ENCODE data around the gene MEIS2. TPM values are rescaled to one million over a fixed set of nuclear protein-coding genes. Genes with fewer than 3 reads are reported as not detected.

The MEIS2 gene
- total and polyA plus RNA-seq, 2 donors (not counting 3 experiments of a cell fraction or from before 2014, with no cell fraction given), result 22.5 to 26.2 TPM

DNA sequence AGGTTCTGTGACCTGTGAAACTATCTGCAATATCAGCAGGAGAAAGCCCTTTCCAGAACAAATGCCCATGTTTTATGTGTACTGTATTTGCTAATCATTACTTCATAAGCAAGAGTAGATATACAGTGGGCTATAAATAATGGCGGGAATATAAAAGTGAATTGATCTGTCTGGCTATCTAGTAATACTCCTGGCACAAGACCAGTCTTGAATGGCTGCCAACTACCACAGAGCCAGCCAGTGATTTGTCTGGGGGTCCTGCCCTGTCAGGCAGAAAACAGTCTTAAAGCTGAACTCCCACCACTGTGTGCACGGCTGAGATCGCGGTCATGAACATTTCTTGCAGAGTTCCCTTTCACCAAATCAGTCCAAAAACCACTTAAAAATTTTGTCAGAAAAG is 176.3 kb downstream of the MEIS2 start:
- Histone ChIP-seq H3K27me3 (ENCODE audit: control insufficient read depth in 2 of 2, insufficient read depth in 2 of 2, low read length in 2 of 2) (no peaks in the 10 kb centered on the region), H3K9ac (replicated peaks; ENCODE audit: extremely low read depth, insufficient read depth, low read length) (no peak overlapping the region), H3K4me3 (replicated peaks in 1 of 3; ENCODE audit: insufficient read depth in 1 of 3, low read depth in 1 of 3, low read length in 3 of 3) (no peak overlapping the region), H3K9me3 (replicated peaks; ENCODE audit: control insufficient read depth, insufficient read depth, low read length) (no peaks in the 10 kb centered on the region), H2AFZ (ENCODE audit: low read depth, low read length) (no peak overlapping the region), H3K9me1 (replicated peaks; ENCODE audit: control insufficient read depth, extremely low read depth, insufficient read depth, low read length) (no peaks in the 10 kb centered on the region), H3K79me2 (ENCODE audit: control insufficient read depth, insufficient read depth, low read length) (no peaks in the 10 kb centered on the region), H3K4me2 (ENCODE audit: insufficient read depth, low read length) (no peak overlapping the region), H3K4me1 (ENCODE audit: control insufficient read depth, extremely low read depth, insufficient read depth, low read length) (no peaks in the 10 kb centered on the region), H3K27ac (ENCODE audit: insufficient read depth, low read depth, low read length) (no peak overlapping the region), H4K20me1 (replicated peaks; ENCODE audit: control insufficient read depth, extremely low read depth, insufficient read depth, low read length) (no peaks in the 10 kb centered on the region), H3K36me3 (ENCODE audit: control insufficient read depth in 2 of 2, extremely low read depth in 1 of 2, insufficient read depth in 2 of 2, low read length in 2 of 2) (no peaks in the 10 kb centered on the region)
- POLR2A ChIA-PET, result no interaction called here
- no TSS peak for BruUV-seq (replicated peaks)
- DNase-seq (ENCODE audit: low read depth, low spot score) (peak; percentile 15), FAIRE-seq (no peak)
- TF ChIP-seq MYC (IDR thresholded peaks at IDR 0.05; ENCODE audit: low read depth, low read length) (no peak), JUN (IDR thresholded peaks at IDR 0.05; ENCODE audit: borderline replicate concordance, insufficient read depth, insufficient read length, low read depth) (no peak), POLR2A (IDR thresholded peaks at IDR 0.05; ENCODE audit: low read depth, low read length) (no peak)
- TF ChIP-seq, protein P1, sequence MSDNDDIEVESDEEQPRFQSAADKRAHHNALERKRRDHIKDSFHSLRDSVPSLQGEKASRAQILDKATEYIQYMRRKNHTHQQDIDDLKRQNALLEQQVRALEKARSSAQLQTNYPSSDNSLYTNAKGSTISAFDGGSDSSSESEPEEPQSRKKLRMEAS (IDR thresholded peaks at IDR 0.05; ENCODE audit: insufficient read depth, insufficient read length), result no peak
- TF ChIP-seq, protein P2, sequence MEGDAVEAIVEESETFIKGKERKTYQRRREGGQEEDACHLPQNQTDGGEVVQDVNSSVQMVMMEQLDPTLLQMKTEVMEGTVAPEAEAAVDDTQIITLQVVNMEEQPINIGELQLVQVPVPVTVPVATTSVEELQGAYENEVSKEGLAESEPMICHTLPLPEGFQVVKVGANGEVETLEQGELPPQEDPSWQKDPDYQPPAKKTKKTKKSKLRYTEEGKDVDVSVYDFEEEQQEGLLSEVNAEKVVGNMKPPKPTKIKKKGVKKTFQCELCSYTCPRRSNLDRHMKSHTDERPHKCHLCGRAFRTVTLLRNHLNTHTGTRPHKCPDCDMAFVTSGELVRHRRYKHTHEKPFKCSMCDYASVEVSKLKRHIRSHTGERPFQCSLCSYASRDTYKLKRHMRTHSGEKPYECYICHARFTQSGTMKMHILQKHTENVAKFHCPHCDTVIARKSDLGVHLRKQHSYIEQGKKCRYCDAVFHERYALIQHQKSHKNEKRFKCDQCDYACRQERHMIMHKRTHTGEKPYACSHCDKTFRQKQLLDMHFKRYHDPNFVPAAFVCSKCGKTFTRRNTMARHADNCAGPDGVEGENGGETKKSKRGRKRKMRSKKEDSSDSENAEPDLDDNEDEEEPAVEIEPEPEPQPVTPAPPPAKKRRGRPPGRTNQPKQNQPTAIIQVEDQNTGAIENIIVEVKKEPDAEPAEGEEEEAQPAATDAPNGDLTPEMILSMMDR (IDR thresholded peaks at IDR 0.05; ENCODE audit: extremely low read depth in 1 of 2, insufficient read depth in 1 of 2, low read depth in 1 of 2, low read length in 2 of 2), result no peak
- CTCF ChIA-PET, result no interaction called here
- dilution Hi-C loops (cut with MboI; ENCODE audit: extremely low pct_ligation_motif_present, low sequenced_read_pairs), result no loop called here
- intact Hi-C loops (cut with micrococcal nuclease), result no loop called here

DNA sequence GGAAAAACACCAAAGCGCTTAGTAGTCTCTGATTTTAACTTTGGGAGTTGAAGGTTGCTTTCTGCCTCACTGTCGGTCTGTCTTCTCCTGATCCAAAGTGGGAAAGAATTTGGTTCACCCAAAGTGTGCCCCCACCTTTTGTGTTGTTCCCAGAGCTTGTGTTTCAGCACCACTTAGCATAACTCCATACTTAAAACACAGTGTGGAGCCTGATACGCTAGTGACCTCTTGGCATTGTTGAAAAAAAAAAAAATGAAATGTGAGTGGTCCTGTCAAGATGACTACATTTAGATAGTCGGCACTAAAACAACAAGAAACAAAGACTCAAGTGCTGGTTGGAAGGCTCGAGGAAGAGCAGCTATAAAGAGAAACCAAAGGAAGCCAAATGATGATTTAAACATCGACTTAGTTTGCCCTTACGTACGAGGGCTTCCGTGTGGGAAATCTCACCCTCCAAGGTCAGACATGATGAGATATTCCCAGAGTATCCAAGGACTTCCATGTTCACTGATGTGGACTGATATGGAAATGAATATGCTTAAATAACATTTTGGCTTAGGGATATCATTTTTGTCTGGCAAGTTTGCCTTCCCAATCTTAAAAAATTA is 178.8 kb downstream of the MEIS2 start:
- Histone ChIP-seq H3K9me1 (replicated peaks; ENCODE audit: control insufficient read depth, extremely low read depth, insufficient read depth, low read length) (no peaks in the 10 kb centered on the region), H3K9ac (replicated peaks; ENCODE audit: extremely low read depth, insufficient read depth, low read length) (no peak overlapping the region), H3K9me3 (replicated peaks; ENCODE audit: control insufficient read depth, insufficient read depth, low read length) (no peaks in the 10 kb centered on the region), H3K27me3 (ENCODE audit: control insufficient read depth in 2 of 2, insufficient read depth in 2 of 2, low read length in 2 of 2) (no peaks in the 10 kb centered on the region), H3K27ac (ENCODE audit: insufficient read depth, low read depth, low read length) (no peak overlapping the region), H3K4me2 (ENCODE audit: insufficient read depth, low read length) (no peak overlapping the region), H3K4me1 (ENCODE audit: control insufficient read depth, extremely low read depth, insufficient read depth, low read length) (no peaks in the 10 kb centered on the region), H3K79me2 (ENCODE audit: control insufficient read depth, insufficient read depth, low read length) (no peaks in the 10 kb centered on the region), H3K36me3 (ENCODE audit: control insufficient read depth in 2 of 2, extremely low read depth in 1 of 2, insufficient read depth in 2 of 2, low read length in 2 of 2) (no peaks in the 10 kb centered on the region), H2AFZ (ENCODE audit: low read depth, low read length) (no peak overlapping the region), H4K20me1 (replicated peaks; ENCODE audit: control insufficient read depth, extremely low read depth, insufficient read depth, low read length) (no peaks in the 10 kb centered on the region), H3K4me3 (replicated peaks in 1 of 3; ENCODE audit: insufficient read depth in 1 of 3, low read depth in 1 of 3, low read length in 3 of 3) (no peak overlapping the region)
- ChIA-PET CTCF (interaction anchor here (0.5 kb wide), 1 partner anchor 230 kb away, joined by 3 read pairs; no protein-coding TSS in a partner anchor), POLR2A (no interaction called here)
- intact Hi-C loops (cut with micrococcal nuclease), result no loop called here
- dilution Hi-C loops (cut with MboI; ENCODE audit: extremely low pct_ligation_motif_present, low sequenced_read_pairs), result no loop called here
- DNase-seq (ENCODE audit: low read depth, low spot score) (peak; percentile 14), FAIRE-seq (no peak)
- no TSS peak for BruUV-seq (replicated peaks)
- no peak for TF ChIP-seq FOS (IDR thresholded peaks at IDR 0.05; ENCODE audit: borderline replicate concordance, insufficient read depth, low read length)
- TF ChIP-seq, protein P2 (IDR thresholded peaks at IDR 0.05; ENCODE audit: extremely low read depth in 1 of 2, insufficient read depth in 1 of 2, low read depth in 1 of 2, low read length in 2 of 2), result no peak
- TF ChIP-seq, protein P1 (IDR thresholded peaks at IDR 0.05; ENCODE audit: insufficient read depth, insufficient read length), result no peak
- TF ChIP-seq EZH2 (IDR thresholded peaks at IDR 0.05; ENCODE audit: borderline replicate concordance, low read depth, low read length, severe bottlenecking), result no peak
- TF ChIP-seq JUN (IDR thresholded peaks at IDR 0.05; ENCODE audit: borderline replicate concordance, insufficient read depth, insufficient read length, low read depth), result no peak
- TF ChIP-seq POLR2A (IDR thresholded peaks at IDR 0.05; ENCODE audit: low read depth, low read length), result no peak
- TF ChIP-seq GATA2 (IDR thresholded peaks at IDR 0.05; ENCODE audit: insufficient read depth, insufficient read length, low read depth, low read length), result no peak
- TF ChIP-seq MYC (IDR thresholded peaks at IDR 0.05; ENCODE audit: low read depth, low read length), result no peak
- no peak for TF ChIP-seq POLR2AphosphoS5 (IDR thresholded peaks at IDR 0.05; ENCODE audit: insufficient read depth, low read depth, low read length)
